GM21360 (cell line): ENCODE results near the gene ZNF287.

ENCODE experiments used
- ATAC-seq: cut with Tn5 transposase; IDR thresholded peaks from one replicate; pipeline ENCODE4 v1.9.1; 2021; ENCODE audit warnings: mild to moderate bottlenecking, moderate library complexity; ENCODE audit not compliant: unreplicated experiment

The ZNF287 gene

DNA sequence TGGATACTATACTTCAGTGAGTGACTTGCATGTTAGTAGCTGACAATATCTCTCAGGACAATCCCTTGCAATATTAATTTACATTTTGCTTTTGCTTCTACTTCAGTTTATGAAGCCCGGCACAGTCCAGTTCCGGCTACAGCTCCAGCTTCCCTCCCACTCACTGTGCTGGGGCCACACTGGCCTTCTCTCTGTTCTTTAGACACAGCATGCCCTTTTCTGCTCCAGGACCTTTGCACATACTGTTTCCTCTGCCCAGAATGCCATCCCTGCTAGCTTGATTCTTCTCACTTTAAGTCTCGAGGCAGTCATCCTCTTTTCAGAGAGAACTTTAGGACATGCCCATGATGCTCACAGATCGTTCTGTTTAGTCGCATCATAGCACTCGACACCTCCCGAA lies 51.5 kb downstream of the ZNF287 start:
- no peak for ATAC-seq

DNA sequence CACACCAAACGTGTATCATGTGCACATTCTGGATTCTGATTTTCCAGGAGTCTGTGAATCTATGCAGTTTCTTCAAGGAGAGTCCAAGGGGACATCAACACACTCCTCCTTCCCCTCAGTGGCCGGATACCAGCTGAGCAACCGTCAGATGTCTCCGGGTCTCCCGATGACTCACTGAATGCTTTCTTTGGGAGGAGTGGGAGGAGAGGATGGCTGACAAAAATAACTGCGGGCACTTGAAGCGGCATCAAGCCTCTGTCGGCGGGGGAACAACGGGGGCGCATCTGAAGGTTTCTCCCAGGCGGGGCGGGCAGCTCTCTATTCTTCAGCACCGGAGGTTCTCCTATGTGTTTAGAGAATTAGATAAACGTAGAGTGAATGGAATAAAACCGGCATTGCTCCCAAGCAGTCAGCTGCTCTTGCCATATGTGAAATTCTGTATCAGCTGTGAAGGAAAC lies 52.4 kb downstream of the ZNF287 start:
- no peak for ATAC-seq

DNA sequence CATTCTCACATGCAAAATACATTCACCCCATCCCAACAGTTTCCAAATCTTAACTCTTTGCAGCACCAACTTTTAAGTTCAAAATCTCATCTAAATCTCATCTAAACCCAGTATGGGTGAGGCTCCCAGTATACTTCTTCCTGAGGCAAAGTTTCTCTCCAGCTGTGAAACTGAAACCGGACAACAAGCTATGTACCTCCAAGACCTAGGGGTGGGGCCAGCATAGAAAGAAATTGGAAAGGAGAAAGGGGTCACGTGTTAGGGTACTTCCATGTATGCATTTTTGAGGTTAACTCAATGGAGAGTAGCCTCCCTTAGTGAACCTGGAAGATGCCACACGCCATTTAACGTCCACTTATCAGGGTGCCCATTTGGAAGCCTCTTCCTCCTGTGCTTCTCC lies 53.1 kb downstream of the ZNF287 start:
- ATAC-seq = no peak

DNA sequence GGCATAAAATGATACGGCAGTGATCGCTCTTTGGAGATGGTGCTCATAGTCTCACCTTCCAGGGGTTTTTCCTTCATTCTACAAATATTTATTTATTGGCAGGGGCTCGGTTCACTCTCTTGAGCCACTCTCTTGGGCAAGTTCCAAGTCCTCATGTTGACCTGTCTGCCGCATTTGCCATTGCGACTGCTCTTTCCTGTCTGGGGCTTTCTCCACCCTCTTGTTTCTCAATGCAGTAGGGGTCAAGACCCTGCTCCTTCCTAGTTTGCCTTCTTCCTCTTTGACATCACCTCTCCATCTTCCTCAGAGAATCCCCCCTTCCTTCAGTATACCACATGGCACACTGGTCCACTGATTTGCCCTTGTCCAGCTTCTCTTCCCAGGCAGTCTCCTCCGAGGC lies 55.1 kb downstream of the ZNF287 start:
- no peak for ATAC-seq

DNA sequence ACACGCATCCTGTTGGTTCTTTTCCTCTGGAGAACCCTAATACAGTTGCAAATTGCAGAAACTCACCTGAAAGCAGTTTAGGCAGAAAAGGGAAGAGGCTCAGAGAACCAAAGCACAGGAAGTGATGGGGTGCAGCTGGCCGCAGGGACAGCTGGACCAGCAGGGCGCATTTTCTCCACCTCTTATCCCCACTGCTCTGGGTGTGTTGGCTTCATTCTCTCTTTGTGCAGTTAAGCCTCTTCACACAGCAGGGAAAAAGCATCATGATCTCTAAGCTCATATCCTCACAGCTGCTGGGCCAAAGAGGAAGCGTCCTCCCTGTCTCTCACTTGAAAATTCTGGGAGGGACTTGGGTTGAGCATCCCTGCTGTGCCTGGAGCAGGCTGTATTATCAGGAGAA lies 57.0 kb downstream of the ZNF287 start:
- no peak for ATAC-seq

DNA sequence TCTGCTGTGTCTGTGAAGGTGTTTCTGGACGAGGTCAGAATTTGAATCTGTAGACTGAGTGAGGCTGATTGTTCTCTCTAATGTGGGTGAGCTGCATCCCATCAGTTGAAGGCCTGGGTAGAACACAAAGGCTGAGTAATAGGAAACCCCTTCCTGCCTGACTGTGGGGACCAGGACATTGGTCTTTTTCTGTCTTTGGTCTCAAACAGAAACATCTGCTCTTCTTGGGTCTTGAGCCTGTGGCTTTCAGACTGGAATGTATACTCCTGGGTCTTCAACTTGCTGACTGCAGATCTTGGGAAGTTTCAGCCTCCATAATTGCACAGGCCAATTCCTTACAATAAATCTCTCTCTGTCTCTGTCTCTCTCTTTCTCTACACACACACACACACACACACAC lies 57.4 kb downstream of the ZNF287 start:
- no peak for ATAC-seq

DNA sequence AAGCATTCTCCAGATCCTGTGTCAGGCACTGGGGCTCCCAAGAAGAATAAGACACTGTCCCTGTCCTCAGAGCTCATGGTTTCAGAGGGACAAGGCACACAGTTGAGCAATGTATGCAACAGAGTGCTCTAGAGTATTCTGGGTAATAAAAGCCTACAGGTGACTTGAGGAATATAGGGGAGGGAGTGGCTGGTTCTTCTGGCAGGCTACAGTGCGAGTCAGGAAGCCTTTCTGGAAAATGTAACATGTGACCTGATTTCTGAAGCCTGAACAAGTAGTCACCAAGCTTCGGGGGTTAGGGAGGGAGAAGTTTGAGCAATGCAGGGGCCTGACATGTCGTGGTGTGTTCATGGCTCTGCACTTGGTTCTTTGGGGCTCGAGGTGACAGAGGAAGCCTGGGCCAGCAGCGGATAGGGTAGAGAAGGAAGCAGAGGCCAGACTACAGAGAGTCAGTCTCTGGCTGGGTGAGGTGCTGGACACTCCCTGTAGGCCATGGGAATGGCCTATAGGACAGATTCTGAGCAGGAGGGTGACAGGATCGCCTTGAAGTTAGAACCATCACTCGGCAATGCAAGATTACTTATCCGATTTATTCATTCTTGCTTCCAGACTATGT lies 61.0 kb downstream of the ZNF287 start:
- no peak for ATAC-seq

DNA sequence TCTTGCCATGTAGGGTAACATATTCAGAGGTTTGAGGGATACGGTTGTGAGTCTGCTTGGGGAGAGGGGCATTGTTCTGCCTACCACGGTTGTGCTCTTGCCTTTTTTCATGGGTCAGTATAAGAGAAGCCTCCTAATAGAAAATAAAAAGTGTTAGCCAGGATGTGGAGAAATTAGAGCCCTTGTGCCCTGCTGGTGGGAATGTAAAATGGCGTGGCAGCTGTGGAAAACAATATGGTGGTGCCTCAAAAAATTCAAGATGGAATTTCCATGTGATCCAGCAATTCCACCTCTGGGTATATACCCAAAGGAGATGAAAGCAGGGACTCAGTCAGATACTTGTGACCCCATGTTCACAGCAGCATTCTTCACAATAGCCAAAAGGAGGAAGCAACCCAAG lies 62.8 kb downstream of the ZNF287 start:
- no peak for ATAC-seq

DNA sequence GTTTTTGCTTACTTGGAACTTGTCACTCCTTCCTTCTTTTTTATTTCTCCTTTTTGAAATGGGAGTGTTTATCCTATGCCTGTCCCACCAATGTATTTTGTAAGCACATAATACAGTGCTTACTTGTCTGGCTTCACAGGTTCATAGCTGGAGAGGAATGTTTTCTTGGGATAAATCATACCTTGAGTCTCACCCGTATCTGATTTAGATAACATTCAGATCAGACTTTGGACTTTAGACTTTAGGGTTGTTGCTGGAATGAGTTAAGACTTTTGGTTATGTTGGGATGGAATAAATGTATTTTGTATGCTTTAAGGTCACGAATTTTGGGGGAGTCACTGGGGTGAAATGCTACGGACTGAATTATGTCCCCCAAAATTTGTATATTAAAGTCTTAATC lies 64.0 kb downstream of the ZNF287 start:
- ATAC-seq = no peak
